ENCODE measurements around the gene OGDH.
"Not testable (repeated sequence)": the region's sequence is repeated elsewhere in the genome, so short reads cannot be mapped to it uniquely, and the experiment has no call there.

The OGDH gene

DNA sequence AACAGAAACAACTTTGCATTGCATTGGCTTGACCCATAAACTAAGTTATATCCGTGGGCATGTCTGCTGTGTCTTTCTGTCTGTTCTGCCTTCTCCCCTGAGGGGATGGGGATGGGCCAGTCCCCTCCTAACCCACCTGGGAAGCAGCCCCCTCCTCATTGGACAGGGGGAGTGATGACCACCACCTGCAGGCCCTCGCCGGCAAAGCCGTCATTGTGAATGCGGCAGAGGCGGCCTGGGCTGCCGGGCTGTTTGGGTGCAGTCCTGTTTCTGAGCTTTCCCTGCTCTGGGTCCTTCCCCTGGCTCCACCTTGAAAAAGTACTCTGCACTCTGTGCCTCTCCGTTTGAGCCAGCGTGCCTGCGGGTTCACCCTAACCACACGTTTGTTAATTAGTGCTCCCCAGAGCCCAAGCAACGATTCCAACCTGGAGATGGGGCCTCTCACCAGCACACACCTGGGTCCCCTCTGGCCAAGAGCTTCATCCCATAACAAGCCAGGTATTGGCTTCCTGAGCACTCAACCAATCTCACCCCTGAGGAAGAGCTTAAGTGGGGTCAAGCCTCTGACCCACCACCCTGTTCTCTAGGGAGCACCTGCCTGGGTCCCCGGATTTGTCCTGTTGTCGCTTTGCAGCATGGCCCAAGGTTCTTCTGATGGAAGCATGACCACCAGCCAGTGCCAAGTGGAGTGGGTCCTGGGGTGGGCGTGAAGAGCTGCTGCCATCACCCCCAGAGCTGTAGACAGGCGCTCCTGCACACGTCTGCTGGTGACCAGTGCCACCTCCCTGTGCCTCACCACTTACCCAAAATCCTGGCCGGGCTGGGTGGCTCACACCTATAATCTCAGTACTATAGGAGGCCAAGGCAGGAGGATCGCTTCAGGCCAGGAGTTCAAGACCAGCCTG, 102.8 kb downstream of the OGDH start:
- DNase-seq, result no peak

DNA sequence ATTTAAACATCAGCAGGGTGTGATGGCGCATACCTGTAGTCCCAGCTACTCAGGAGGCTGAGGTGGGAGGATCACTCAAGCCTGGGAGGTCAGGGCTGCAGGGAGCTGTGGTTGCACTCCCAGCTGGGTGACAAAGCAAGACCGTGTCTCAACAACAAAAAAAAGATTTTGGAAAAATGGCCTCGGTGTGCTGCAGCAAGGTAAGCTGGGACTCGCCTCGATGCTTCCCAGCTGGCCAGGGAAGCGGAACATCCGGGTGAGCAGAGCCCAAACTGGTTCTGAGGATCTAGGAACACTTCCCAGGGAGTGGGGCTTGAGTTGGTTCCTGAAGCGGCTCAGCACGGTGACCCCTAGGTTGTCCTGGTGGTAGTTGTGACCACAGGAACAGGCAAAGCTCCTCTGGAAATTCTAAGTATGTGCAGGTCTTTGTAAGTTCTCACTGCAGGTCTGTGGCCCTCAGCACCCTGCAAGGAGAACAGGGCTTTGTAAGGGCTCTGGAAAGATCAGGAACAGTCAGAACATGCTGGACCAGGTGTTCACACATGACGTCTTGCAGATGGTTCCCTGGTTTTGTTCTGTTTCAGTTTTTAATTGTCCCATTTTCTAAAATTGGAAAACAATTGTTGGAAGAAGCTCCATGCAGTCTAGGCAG, 103.6 kb downstream of the OGDH start:
- no peak for DNase-seq

DNA sequence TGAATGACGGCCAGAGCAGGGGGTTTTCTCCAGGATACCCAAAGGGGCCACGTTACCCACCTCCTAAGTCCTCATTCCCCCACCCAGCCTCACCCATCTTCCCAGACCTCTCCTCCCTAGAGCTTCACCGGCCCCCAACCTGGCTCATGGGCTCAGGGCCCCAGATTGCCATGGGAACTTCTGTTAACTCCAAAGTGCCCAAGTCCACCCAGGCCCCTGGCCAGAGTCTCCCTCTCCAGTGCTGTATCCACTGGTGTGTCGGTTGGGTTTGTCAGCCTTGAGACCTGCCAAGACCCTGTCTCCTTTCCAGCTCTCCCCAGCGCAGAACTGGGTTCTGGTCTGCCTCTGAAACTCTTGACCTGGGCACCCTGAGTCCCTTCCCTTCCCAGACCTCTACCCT, 105.1 kb downstream of the OGDH start:
- no peak for DNase-seq

DNA sequence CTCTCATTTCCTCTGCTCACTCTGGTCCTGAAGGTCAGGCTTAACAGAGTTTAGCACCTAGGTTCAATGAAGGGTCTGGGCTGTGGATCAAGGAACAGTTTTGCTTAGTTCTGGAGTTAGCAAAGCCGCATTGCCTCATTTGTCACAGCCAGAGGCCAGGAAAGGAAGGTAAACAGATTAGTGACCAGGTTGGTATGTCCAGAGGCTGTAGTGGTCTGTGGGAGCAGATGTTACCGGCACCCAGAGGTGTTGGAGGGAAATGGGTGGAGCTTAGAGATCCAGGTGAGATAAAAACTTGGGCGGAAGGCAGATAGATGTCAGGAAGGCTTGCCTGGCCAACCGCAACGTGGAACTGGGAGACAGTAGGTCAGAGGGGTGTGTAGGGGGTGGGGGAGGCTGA, 105.6 kb downstream of the OGDH start:
- DNase-seq, result no peak

DNA sequence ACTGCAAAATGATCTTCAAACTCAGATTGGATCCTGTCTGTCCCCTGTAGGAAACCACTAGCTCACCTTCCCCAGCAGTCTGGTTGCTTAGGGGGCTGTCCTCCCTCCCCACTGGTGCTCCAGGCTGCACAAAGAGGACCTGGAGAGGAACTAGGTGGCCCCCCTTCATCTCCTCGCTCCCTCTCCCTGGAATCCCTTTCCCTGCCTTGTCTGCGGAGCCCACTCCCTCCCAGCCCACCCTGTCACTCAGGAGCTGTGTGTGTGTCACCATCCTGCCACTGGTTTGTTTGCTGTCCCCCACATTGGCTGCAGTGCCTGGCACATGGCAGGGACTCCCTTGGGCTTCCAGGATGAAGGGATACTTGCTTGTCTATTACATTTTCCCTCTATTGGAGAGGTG, 106.7 kb downstream of the OGDH start:
- DNase-seq, result no peak

DNA sequence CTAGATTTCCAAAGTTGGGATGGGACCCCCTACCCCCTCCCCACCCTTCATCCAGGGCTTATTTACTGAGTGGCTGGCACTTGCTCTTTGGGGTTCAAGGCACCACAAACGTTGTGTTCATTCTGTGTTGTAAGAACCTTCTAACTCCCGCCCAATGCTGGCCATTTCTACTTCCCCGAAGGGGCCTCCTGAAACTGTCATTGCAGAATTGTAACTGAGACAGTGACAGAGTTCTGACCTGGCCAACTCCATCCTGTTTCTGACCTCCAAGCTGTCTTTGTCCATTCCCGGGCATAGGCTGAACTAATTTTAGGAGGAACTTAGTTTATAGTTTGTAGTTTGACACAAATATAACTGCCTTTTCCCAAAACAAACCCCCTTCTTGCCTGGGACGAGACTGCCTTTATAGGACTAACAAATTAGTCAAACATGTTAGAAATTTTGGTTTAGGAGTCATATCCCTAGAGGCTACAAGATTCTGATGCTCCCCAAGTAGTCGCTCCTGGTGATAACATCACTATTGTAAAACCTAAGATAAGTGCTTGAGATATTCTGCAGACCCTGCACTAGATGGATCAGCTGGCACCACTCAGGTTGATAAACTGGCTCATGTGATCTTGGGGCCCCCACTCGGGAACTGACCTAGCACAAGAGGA, 107.4 kb downstream of the OGDH start:
- DNase-seq, result no peak

DNA sequence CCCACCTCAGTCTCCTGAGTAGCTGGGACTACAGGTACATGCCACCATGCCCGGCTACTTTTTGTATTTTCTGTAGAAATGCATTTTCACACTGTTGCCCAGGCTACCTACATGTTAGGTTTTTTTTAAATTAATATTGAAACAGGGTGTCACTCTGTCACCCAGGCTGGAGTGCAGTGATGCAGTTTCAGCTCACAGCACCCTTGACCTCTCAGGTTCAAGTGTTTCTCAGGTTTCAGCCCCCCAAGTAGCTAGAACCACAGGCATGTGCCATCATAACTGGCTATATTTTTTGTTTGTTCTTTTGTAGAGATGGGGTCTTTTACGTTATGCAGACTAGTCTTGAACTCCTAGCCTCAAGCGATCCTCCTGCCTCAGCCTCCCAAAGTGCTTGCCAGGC, 109.8 kb downstream of the OGDH start:
- DNase-seq, result no peak

DNA sequence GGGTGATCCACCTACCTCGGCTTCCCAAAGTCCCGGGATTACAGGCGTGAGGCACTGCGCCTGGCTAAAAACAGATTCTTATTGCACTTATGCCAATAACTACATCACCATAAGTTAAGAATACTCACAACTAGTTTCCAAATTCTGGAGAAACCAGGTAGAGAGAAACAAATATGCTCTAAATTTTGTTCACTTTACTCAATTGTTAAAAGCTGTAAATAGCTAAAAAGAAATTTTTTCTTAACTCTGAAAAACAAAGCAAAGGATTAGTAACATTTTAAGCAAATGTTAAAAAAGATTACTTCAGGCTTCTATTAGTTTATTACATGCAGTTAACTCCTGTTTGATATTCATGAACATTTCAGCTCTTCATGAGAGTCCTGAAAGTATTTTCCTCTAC, 113.9 kb downstream of the OGDH start:
- DNase-seq, result no peak

DNA sequence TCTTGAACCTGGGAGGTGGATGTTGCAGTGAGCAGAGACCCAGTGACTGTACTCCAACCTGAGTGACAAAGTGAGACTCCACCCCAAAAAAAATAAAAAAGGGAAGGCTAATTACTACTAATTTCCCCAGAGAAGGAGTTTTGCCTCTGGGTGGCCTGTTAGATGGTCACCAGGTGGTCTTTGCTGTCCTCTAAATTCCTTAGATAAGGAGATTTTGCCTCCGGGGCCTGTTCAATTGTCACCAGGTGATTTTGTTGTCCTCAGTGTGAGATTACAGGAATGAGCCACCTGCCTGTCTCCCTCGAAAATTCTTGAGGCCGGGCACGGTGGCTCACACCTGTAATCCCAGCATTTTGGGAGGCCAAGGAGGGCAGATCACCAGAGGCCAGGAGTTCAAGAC, 117.8 kb downstream of the OGDH start:
- no peak for DNase-seq

DNA sequence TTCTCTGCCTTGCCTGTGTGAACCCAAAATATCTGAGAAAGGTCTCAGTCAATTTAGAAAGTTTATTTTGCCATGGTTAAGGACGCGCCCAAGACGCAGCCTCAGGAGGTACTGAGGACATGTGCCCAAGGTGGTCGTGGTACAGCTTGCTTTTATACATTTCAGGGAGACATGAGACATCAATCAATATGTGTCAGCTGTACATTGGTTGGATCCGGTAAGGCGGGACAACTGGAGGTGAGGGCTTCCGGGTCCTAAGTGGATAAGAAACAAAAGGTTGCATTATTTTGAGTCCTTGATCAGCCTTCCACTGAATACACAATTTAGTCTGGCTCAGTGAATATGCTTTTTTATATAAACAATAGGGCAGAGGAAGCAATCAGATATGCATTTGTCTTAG, 119.8 kb downstream of the OGDH start:
- not testable (repeated sequence) for DNase-seq

DNA sequence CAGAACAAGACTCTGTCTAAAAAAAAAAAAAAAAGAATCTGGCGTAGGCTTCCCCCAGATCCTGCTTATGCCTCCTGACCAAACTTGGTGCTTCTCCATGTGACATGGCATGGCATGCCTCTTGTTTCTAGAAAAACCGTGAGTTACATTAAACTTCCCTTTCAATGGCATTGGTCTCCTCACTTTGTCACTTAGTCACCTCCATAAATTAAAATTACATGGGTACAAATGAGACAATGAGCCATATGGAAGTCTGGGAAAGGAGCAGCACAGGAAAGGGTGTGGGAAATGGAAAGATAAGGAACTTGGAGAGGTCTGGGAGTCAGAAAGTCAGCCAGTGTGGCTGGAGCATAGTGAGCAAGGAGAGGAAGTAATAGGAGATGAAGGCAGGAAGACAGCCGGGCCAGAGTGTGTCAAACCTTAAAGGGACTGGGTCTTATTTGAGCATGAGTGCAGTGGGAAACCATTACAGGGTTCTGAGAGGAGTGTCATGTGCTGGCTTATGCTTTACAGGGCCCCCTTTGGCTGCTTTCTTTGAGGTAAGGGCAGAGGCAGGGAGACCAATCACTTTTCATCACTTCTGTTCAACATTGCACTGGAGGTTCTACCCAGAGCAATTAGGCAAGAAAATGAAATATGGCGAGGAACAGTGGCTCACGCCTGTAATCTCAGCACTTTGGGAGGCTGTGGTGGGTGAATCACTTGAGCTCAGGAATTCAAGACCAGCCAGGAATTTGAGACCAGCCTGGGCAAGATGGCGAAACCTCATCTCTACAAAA, 120.9 kb downstream of the OGDH start:
- DNase-seq, result no peak

DNA sequence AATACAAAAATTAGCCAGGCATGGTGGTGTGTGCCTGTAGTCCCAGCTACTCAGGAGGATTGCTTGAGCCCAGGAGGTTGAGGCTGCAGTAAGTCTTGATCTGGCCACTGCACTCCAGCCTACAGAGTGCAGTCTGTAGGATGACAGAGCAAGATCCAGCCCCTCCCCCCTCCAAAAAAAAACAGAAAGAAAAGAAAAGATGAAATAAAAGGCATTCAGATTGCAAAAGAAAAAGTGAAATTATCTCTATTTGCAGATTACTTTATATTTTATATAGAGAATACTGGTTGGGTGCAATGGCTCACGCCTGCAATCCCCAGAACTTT, 121.5 kb downstream of the OGDH start:
- DNase-seq, result no peak

DNA sequence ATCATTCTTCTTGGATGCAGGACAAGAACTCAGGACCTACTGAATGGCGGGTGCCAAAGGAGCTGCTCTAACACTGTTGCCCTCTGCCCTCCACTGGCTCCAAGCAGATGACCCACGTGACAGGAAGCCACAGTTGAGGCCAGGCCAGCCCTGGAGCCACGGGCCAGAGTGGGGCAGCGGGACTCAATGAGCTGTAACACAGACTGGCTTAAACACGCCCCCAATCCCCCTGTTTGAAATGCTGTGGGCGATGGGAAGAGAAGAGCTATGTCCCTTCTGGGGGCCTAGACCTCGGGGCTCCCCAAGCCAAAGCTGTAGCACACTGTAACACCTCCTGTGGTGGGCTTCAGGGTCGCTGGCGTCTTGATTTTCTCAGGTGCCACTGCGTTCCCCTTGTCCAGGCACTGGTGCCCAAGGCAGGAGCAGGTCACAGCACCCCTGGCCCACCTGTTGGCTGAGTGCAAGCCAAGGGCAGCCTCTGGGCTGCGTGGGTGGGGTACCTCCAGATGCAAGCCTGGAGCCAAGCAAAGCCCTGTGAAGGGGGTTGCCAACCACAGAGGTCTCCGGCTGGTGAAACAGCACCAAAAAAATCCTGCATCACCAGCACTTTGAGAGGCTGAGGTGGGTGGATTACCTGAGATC, 123.6 kb downstream of the OGDH start:
- DNase-seq, result no peak

DNA sequence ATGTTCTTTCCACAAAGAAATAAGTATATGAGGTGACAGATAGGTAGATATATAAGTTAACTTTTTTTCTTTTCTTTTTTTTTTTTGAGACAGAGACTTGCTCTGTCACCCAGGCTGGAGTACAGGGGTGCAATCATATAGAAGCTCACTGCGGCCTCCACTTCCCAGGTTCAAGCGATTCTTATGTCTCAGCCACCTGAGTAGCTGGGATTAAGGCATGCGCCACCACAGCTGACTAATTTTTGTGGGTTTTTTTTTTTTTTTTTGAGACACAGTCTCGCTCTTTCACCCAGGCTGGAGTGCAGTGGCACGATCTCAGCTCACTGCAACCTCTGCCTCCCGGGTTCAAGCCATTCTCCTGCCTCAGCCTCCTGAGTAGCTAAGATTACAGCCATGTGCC, 126.5 kb downstream of the OGDH start:
- DNase-seq, result not testable (repeated sequence)

DNA sequence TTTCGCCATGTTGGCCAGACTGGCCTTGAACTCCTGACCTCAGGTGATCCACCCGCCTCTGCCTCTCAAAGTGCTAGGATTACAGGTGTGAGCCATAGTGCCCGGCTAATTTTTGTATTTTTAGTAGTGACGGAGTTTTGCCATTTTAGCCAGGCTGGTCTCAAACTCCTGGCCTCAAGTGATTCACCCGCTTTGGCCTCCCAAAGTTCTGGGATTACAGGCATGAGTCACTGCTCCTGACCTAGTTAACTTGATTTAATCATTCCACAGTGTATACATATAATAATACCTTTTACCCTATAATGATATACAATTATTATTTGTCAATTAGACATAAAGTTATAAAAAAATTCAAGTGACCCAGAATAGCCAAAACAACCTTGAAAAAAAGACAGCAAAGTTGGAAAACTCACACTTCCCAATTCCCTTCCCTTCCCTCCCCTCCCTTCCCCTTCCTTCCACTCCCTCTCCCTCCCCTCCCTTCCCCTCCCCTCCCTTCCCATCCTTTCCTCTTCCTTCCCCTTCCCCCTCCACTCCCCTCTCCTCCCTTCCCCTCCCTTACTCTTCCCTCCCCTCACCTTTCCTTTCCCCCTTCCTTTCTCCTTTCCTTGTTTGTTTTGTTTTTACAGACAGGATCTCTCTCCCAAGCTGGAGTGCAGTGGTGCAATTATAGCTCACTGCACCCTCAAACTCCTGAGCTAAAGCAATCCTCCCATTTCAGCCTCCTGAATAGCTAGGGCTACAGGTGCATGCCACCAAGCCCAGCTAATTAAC, 127.5 kb downstream of the OGDH start:
- no peak for DNase-seq

DNA sequence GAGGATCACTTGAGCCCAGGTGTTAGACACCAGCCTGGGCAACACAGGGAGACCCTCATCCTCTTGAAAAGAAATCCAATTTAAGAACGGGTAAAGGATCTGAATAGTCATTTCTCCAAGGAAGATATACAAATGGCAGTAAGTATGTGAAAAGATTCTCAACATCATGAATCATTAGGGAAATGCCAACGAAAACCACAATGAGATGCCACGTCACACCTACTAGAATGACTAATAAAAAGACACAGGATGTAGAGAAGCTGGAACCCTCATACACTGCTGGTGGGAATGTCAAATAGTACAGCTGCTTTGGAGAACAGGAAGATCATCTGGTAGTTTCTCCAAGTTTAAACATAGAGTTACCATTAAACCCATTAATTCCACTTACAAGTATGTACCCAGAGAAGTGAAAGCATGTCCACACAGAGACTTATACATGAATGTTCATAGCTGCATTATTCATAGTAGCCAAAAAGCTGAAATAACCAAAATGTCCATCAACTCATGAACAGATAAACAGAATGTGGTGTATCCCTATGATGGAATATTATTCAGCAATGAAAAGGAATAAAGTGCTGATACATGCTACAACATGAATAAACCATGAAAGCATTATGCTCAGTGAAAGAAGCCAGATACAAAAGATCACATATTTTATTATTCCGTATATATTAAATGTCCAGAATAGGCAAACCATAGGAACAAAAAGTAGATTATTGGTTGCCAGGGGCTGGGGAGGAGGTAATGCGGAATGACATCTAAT, 129.2 kb downstream of the OGDH start:
- DNase-seq, result no peak

DNA sequence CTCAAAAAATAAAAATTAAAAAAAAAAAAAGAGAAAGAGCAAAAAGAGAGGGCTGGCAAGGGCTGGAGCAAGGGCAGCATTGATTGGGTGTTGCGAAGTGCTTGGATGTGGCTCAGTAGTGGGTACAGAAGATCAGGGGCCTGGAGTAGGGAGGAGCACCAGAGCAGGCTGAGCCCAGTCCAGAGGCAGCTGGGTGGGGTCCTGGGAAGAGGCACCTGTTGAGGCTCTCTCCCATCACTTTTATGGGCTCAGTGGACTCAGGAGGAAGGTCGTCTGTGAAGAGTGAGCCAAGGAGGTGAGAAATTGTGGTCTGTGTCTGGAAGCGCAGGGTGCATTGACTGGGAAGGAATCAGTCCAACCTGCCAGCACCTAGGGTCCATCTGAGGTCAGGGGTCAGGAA, 130.5 kb downstream of the OGDH start:
- no peak for DNase-seq

DNA sequence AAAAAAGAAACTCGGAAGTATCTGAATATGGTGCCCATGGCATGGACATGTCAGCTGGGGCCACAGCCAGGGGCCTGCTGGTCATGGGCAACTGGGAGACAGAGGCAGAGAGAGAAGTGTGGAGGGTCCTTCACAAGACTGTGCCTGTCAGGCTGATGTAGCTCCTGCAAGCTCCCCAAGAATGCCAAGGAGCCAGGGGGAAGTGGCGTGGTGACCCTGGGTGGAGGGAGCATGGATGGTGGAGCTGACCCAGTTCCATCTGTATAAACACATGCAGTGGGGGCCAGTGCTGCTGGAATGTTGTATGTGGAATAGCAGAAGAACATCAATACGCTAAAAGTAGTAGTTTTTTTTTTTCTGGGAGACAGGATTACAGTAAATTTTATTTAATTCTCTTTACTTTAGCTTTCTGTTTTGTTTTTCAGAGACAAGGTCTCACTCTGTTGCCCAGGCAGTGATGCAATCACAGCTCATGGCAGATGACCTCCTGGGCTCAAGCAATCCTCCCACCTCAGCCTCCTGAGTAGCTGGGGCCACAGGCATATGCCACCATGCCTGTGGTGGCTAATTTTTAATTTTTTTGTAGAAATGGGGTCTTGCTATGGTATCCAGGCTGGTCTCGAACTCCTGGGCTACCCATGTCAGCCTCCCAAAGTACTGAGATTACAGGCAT, 131.8 kb downstream of the OGDH start:
- no peak for DNase-seq

DNA sequence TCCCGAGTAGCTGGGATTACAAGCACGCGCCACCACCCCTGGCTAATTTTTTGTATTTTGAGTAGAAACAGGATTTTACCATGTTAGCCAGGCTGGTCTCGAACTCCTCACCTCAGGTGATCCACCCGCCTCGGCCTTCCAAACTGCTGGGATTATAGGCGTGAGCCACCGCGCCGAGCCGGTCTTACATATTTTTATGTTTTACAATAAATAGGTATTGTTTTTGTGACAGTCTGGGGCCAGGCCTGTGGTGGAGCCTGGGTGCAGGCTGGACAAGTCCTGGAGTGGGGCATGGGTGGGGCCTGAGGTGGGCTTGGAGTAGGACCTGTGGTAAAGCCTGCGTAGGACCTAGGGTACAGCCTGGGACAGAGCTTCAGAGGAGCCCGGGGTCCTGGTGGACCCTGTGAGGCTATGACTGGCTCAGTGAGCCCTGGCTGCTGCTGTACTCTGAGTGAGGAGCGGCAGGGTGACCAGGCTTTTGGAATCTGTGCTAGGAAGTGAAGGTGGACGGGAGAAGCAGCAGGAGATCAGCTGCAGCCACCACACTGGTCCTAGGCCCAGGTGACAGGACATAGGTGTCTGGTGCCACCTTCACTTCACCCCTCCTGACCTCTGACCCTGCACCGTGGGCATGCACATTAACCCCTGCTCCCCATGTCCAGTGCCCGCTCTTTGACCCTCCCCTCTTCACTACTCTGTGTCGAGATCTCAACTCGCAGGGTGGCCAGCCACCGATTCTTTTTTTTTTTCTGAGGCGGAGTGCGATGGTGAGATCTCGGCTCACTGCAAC, 132.6 kb downstream of the OGDH start:
- no peak for DNase-seq

DNA sequence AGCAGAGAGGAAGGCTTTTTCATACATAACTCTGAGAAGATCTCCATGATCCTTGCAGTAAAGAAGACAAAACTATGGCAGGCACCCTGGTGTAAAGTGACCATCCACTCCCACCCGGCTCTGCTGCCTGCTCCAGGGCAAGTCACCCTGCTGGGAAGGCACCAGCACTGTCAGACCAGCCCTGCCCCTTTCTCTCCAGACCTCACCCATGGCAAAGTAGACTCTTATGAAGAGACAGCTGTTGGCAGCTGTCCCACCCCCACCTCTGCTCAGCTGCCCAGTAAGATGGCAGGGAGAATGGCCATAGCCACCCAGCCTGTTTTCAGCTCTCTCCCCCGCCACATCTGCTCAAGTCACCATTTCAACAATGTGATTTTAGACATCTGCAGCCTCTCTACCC, 133.6 kb downstream of the OGDH start:
- no peak for DNase-seq

All from activated CD4-positive, alpha-beta T cell treated with anti-CD3 and anti-CD28 coated beads for 1 hour (primary cell).